HG02884 (cell line): Measurements from ENCODE around the gene LTBP3.
"Not testable (repeated sequence)": the region's sequence is repeated elsewhere in the genome, so short reads cannot be mapped to it uniquely, and the experiment has no call there.

Experiments used
- ATAC-seq: cut with Tn5 transposase; IDR thresholded peaks from one replicate; pipeline ENCODE4 v1.9.1; 2021; ENCODE audit warnings: mild to moderate bottlenecking, moderate library complexity; ENCODE audit not compliant: unreplicated experiment

The LTBP3 gene

GRCh38 chr11:65572356-65573051 is 14.3 kb upstream of the LTBP3 start, which contains the start of gene FAM89B:
TSS of gene FAM89B (plus strand) at chr11:65572538. CDS start at chr11:65572670, 132 bp downstream.
- ATAC-seq, result no peak

GRCh38 chr11:65571940-65572339 is 13.8 kb upstream of the LTBP3 start:
- no peak for ATAC-seq

GRCh38 chr11:65571420-65571819 is 13.3 kb upstream of the LTBP3 start:
- no peak for ATAC-seq

GRCh38 chr11:65569973-65570918 is 12.1 kb upstream of the LTBP3 start, which contains the start of gene ZNRD2:
TSS of gene ZNRD2 (plus strand) at chr11:65570477. CDS start at chr11:65570492, 15 bp downstream.
- peak; percentile 56 for ATAC-seq

- no peak for ATAC-seq
Measured at GRCh38 chr11:65569164-65569972, 11.2 kb upstream of the LTBP3 start.

DNA sequence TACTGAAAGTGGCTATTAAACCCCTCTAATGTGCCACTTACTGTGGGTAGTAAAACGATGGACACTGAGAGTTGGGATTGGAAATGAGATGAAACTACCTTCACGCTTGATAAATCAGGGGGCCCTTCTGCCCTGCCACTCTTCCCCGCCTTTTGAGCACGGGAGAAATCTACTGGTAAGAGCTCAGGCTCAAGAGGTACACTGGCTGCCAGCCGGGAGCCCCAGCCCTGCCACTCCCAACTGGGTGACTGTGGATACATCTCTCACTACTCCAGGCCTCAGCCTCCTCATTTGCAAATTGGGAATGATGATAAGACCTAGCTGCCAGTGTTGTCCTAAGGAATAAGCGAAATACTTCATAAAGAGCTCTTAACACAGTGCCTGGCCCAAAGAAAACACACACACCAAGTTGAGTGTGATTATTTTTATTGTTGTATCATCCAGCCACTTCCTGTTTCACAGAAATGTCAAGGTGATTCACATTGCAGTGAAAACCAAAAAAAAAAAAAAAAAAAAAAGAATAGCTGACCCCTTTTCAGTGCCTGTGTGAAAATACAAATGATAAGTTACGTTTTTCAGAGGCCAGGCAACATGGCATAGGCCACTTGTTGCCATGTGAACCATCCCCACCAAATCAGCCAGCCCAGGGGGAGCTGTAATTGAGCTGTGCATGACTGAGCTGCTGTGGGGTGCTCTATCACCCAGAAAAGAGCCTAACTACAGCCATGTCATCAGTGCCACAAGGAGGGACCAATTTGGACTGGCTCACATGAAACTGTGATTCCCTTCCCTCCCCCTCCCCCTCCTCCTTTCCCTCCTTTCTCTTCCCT is 7.7 kb upstream of the LTBP3 start:
- no peak for ATAC-seq

- not testable (repeated sequence) for ATAC-seq
Measured at GRCh38 chr11:65564879-65565559, 6.9 kb upstream of the LTBP3 start.

GRCh38 chr11:65563601-65564000 is 5.4 kb upstream of the LTBP3 start:
- ATAC-seq, result no peak

DNA sequence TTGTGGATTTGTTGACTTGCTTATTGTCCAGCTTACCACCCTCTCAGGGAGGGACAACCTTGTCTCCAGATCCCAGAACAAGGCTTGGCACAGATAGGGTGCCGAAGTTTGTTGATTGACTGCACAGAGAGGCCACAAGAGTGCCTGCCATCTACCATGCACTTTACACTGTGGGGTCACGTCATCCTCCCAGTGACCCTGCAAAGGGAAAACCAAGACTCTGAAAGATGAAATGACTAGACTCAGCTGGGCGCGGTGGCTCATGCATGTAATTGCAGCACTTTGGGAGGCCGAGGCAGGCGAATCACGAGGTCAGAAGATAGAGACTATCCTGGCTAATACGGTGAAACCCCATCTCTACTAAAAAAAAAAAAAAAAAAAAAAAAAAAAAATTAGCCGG is 4.6 kb upstream of the LTBP3 start:
- ATAC-seq, result no peak

DNA sequence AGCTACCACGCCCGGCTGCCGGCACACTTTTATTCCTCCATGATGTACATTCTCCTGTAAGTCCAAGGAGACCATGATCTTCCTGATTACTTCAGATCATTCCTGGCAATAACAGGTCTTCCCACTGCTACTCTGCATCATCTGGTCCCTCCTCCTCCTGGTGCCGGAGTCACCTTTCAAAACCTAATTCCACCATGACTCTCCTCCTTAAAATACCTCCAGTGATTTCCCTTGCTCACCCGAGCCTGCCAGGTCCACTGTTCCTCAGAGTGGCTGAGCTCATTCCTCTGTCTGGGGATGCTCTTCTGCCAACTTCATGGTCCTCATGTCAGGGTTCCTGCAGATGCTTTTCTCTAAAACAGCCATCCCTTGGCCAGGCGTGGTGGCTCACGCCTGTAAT is 3.9 kb upstream of the LTBP3 start:
- ATAC-seq, result no peak

DNA sequence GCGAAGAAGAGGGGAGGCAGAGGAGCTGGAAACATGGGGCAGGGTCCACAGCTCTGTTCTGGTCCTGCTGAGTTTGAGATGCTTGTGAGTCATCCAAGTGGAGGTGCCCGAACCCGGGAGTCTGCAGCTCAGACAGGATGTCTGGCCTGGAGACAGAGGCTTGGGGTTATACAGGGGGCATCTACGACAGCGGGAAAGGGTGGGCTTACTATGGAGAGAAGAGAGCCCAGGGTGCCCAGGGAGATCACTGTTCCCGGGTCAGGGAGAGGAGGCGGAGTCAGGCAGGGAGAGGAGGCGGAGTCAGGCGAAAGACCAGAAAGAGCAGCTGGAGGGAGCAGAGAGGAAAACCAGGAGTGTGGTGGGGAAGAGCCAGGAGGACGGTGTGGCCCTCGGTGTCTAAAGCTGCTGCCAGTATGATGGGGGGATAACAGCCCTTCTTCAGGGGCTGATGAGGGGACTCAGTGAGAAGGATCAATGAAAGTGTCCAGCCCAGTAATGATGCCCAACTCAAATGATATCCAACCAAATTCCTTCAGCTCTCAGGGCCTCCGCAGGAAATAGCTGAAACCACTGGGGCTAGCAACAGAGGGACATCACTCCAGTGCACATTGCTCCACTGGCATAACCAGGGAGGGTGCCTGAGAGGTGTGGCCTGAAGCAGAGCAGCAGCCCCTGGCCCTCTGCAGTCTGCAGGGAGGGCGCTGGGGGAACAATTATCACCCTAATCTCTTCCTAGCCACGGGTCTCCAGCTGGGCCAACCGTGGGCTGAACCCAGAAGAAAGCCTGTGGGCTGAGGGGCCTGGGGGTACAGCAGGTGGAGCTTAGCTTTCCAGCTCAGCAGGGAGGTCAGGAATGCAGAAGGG is 2.6 kb upstream of the LTBP3 start:
- ATAC-seq, result no peak

- no peak for ATAC-seq
Measured at GRCh38 chr11:65559951-65560537, 1.9 kb upstream of the LTBP3 start.

DNA sequence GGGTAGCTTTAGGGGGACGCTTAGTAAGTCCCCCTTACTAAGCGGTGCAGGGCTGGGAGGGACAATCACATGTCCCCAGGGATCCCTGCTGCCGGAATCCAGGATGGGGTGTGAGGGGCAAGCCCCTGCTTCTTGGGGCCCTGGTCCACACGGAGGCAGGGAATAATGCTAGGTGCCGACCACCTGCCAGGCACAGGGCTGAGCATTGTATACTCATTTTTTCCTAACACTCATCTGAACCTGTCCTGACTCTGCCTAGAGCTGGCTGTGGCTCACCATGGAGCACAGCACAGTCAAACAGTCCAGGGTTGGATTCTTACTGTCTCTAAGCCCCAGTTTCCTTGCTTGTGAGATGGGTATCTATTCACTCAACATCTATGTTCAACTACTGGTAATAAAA is 1.4 kb upstream of the LTBP3 start:
- no peak for ATAC-seq

GRCh38 chr11:65558930-65559509 is 861 bp upstream of the LTBP3 start:
- ATAC-seq, result no peak

- ATAC-seq, result no peak
Measured at GRCh38 chr11:65557280-65558001, 718 bp downstream of the LTBP3 start.

- ATAC-seq, result no peak
Measured at GRCh38 chr11:65556470-65557279, 1.5 kb downstream of the LTBP3 start.
